GM12878 (cell line): Measurements from ENCODE around the gene PRR14L. TPM values are rescaled to one million over a fixed set of nuclear protein-coding genes. Genes with fewer than 3 reads are reported as not detected.

Experiments used
- EED ChIP-seq: sonication (generic); IDR thresholded peaks from 2 replicates; pipeline ENCODE4 v1.6.1; 2016; ENCODE audit warnings: antibody characterized with exemption, low read depth
- HDAC6 ChIP-seq: fragments of 200-600 bp; sonication (generic); IDR thresholded peaks from one replicate; pipeline ENCODE4 v1.8.0; 2017; ENCODE audit warnings: antibody characterized with exemption; ENCODE audit not compliant: unreplicated experiment
- IKZF2 ChIP-seq, 2 experiments: fragments of 450-650 bp; IDR thresholded peaks; 2 replicates each; pipeline ENCODE4 v1.6.1; 2017; ENCODE audit warnings: mild to moderate bottlenecking in 2 of 2, moderate library complexity in 2 of 2
- IRF4 ChIP-seq: IDR thresholded peaks from 2 replicates; pipeline ENCODE4 v1.6.1; 2011; ENCODE audit warnings: low read depth, low read length
- JUNB ChIP-seq: IDR thresholded peaks from 2 replicates; pipeline ENCODE4 v1.6.1; 2016; ENCODE audit warnings: antibody characterized with exemption, mild to moderate bottlenecking
- POU2F2 ChIP-seq: IDR thresholded peaks from 3 replicates; pipeline ENCODE4 v1.6.1; 2011; ENCODE audit warnings: low read depth, mild to moderate bottlenecking, low read length, borderline replicate concordance
- RAD51 ChIP-seq: fragments of 450-650 bp; IDR thresholded peaks from 2 replicates; pipeline ENCODE4 v1.6.1; 2016; ENCODE audit warnings: moderate library complexity, mild to moderate bottlenecking, inconsistent platforms
- RELB ChIP-seq: fragments of 450-650 bp; IDR thresholded peaks from 2 replicates; pipeline ENCODE4 v1.6.1; 2017; ENCODE audit warnings: low read depth, mild to moderate bottlenecking, moderate library complexity
- SMAD1 ChIP-seq: fragments of 450-650 bp; IDR thresholded peaks from 2 replicates; pipeline ENCODE4 v1.6.1; 2018; ENCODE audit warnings: mild to moderate bottlenecking, low read depth; ENCODE audit not compliant: partially characterized antibody
- STAT1 ChIP-seq: fragments of 450-650 bp; conservative IDR thresholded peaks from 2 replicates; pipeline ENCODE4 v1.6.1; 2014; ENCODE audit warnings: antibody characterized with exemption, mild to moderate bottlenecking
- ZBTB11 ChIP-seq: fragments of 450-650 bp; formaldehyde crosslinking; IDR thresholded peaks from 2 replicates; pipeline ENCODE4 v1.5.0; 2022; ENCODE audit warnings: mild to moderate bottlenecking, missing genetic modification characterization
- polyA plus RNA-seq, 11 experiments: library from polyadenylated mRNA; depleted of rRNA in 4 of 11; unstranded in 6 of 11; stranded (reverse) in 5 of 11; fragments of >200 nt; fragmentation: Nextera tagmentation in 4 of 11; fragmentation: Illumina TruSeq in 1 of 11; extraction: Ambion mirVana in 4 of 11; extraction: Trizol in 1 of 11; gene quantifications; 1 replicate in 1 of 11; 2 replicates in 10 of 11; pipeline versions ENCODE4 v1.2.1 to v1.2.3, GENCODE V29; 2011 to 2016; ENCODE audit warnings: inconsistent platforms in 2 of 11, missing spikeins in 2 of 11, low read depth in 1 of 11
- total RNA-seq, 4 experiments: library from RNA; depleted of rRNA in 3 of 4; stranded (reverse); fragments of >200 nt in 3 of 4; fragmentation: Illumina TruSeq in 1 of 4; extraction: Trizol in 1 of 4; gene quantifications; 2 replicates each; pipeline versions ENCODE4 v1.2.1 to v1.2.3, GENCODE V29; 2013 to 2021
- TF ChIP-seq, protein P1 (sequence below): fragments of 150-350 bp; IDR thresholded peaks from 2 replicates; pipeline ENCODE4 v1.6.1; 2014; ENCODE audit warnings: mild to moderate bottlenecking, low read depth, low read length

Gene PRR14L
- total and polyA plus RNA-seq, 10 of the 15 experiments (the other 5 are each of a cell fraction or from before 2014, with no cell fraction given) = 4.2 to 49.0 (median 21.4) TPM

GRCh38 chr22:31647066-31647465, 102.9 kb downstream of the PRR14L start (continued):
- no peak for TF ChIP-seq ZBTB11 (CRISPR knock-in tag)
- no peak for TF ChIP-seq POU2F2
- TF ChIP-seq RAD51 = no peak
- TF ChIP-seq IKZF2 (IDR thresholded peaks at IDR 0.05) = no peak
- TF ChIP-seq SMAD1 = no peak
- TF ChIP-seq HDAC6 = no peak
- TF ChIP-seq RELB = no peak
- TF ChIP-seq JUNB = no peak
- TF ChIP-seq STAT1 = no peak
- TF ChIP-seq EED = no peak
- TF ChIP-seq IRF4 = no peak
- TF ChIP-seq, protein P1, sequence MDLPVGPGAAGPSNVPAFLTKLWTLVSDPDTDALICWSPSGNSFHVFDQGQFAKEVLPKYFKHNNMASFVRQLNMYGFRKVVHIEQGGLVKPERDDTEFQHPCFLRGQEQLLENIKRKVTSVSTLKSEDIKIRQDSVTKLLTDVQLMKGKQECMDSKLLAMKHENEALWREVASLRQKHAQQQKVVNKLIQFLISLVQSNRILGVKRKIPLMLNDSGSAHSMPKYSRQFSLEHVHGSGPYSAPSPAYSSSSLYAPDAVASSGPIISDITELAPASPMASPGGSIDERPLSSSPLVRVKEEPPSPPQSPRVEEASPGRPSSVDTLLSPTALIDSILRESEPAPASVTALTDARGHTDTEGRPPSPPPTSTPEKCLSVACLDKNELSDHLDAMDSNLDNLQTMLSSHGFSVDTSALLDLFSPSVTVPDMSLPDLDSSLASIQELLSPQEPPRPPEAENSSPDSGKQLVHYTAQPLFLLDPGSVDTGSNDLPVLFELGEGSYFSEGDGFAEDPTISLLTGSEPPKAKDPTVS = no peak
